HPDE6-E6E7 (cell line): ENCODE measurements around the gene JAKMIP1.
"Not testable (repeated sequence)": the region's sequence is repeated elsewhere in the genome, so short reads cannot be mapped to it uniquely, and the experiment has no call there.

Source experiments
- DNase-seq: peaks from one replicate; pipeline ENCODE4 v3.0.0; 2011; ENCODE audit warnings: missing footprints; ENCODE audit errors: extremely low spot score

The JAKMIP1 gene

DNA sequence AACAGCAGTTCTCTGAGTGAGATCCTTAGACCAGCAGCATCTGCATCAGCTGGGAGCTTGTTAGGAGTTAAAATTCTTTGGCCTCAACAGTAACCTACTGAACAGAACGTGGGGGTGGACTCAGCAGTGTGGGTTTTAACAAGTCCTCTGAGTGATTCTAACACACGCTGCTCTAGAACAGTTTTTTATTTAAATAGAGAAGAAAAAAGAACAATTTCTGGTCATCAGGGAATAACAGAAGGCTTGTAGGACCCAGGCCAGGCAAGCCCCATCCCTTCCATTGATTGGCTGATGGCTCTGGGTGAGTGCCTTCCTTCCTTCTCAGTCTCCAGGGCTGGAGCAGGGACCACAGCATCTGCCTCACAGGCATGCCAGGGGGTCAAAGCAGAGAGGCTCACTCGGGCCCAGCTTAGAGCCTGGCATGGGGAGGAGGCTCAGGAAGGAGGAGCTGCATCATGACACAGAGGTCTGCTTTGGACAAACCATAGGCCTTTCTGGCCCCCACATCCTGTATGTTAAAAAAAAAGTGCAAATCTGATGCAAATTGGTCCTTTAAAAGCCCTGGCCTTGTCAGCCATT, 56.7 kb downstream of the JAKMIP1 start:
- DNase-seq = no peak

DNA sequence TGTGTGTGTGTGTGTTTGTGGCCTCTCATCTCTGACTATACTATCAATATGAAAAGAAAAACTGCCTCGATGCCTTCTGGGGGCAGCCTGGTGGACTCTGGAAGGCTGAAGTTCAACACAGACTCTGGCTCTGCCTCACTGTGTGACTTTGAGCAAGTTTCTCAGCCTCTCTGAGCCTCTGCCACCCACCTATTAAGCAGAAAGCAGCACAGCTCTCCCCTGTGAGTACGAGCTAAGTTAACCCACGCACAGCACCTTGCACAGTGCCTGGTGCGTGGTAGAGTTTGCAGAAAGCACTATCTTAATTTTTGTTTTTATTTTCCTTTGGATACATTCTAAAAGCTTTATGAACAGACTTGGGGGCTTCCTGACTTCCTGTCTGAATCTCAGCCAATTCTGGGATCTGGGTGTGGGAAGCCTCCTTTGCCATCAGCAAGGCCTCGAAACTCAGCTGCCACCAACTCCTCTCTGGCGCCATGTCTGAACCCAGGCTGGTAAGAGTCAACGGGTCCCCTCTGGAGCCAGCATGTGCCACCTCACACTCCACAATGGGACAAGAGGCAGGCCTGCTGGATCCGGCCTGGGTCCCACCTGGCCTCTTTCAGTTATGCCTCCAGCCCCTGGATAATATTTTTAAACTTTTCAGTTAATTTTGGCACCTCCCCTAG, 57.3 kb downstream of the JAKMIP1 start:
- DNase-seq = no peak

- DNase-seq = no peak
Observed at GRCh38 chr4:6142511-6142910, 57.8 kb downstream of the JAKMIP1 start.

DNA sequence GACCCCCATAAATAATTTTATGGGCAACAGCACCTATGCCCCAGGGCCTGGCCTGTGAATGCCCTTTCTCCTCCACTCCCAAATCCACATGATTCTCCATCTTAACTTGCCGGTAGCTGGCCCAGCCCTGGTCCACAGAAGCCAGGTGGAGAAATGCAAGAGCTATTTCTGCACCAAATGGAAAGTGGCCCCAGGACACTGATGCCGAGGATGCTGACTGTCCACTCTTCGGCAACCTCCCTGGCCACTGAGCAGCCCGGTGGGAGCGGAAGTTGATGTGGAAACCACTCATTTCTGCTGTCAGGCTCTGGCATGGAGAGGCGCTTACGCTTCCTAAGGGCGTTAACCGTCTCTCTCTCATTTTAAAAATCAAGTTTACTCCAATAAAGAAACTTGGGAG, 58.8 kb downstream of the JAKMIP1 start:
- DNase-seq = no peak

DNA sequence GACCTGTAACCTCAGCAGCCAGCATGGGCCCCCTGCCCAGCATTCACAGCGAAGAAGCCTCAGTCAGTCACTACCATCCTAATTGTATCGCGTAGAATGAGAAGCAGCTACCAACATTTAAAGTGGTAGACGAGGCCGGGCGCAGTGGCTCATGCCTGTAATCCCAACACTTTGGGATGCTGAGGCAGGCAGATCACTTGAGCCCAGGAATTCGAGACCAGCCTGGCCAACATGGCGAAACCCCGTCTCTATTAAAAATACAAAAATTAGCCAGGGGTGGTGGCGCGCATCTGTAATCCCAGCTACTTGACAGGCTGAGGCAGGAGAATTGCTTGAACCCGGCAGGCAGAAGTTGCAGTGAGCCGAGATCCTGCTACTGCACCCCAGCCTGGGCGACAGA, 59.3 kb downstream of the JAKMIP1 start:
- DNase-seq = not testable (repeated sequence)

- no peak for DNase-seq
Observed at GRCh38 chr4:6137747-6138135, 62.6 kb downstream of the JAKMIP1 start.

DNA sequence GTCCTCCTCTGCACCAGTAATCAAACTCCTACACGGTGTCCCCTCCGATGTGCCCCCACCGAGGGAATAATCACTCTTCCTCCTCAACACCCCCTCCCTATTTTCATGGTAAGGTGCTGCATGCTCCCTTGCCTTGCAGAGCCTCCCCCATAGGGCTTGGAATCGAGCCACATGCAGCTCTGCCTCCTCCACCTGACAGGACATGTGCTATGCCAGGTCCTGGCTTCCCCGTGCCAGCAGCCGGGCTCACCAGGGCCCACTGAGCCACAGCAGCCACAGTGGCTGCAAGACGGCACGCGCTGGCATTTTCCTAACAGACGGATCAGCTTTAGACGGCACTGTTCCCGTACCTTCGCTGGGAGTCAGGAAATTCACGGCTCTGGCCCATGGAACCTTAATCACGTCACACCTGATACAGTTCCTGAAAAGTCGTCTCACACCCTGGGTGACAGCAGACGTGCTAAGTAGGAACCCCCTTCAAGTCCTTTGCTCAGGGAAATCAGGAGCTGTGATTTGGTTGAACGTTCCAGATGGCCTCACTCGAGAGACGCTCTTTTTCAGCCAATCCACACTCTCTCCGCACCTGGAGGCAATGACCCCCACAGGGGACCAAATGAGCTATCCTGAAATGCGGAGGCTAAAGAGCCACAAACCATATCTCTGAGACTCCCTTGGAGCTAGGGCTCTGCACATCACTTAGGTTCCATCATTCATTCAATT, 63.2 kb downstream of the JAKMIP1 start:
- no peak for DNase-seq

- no peak for DNase-seq
Observed at GRCh38 chr4:6134612-6135220, 65.6 kb downstream of the JAKMIP1 start.

- DNase-seq = no peak
Observed at GRCh38 chr4:6132716-6133115, 67.6 kb downstream of the JAKMIP1 start.

- no peak for DNase-seq
Observed at GRCh38 chr4:6128221-6128850, 72.0 kb downstream of the JAKMIP1 start.

DNA sequence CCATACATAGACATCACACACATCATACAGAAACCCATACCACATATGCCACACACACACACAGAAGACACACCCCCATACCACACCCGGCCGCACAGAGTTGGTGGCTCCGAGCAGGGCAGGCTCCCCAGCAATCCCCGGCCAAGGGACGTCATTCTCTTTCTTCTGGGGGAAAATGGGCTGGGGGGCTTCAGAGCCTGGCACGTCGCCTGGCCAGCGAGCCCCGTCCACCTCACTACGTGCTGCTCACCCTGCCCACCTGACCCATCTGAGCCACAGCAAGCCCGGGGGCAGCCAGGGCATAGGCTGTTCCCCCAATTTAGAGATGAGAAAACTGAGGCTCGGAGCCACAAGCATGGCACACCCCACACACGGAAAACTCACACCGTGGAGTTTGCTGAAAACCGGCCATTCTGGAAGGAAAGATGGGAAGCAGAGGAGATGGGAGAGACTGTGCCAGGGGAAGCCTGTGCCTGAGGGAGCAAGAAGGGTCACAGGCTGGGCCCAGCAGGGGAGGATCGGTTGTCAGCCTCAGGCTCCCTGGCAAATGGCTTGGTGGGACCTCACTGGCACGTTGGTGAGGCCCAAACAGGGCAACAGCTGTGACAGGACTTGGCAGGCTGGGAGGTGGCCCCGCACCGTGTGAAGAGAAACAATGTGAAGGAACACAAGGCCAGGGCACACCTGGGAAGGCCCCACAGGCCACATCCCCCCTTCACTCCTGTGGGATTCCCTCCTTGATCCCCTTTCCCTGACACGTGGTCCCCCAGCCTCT, 73.2 kb downstream of the JAKMIP1 start:
- no peak for DNase-seq

GRCh38 chr4:6125103-6125651, 75.2 kb downstream of the JAKMIP1 start:
- no peak for DNase-seq

DNA sequence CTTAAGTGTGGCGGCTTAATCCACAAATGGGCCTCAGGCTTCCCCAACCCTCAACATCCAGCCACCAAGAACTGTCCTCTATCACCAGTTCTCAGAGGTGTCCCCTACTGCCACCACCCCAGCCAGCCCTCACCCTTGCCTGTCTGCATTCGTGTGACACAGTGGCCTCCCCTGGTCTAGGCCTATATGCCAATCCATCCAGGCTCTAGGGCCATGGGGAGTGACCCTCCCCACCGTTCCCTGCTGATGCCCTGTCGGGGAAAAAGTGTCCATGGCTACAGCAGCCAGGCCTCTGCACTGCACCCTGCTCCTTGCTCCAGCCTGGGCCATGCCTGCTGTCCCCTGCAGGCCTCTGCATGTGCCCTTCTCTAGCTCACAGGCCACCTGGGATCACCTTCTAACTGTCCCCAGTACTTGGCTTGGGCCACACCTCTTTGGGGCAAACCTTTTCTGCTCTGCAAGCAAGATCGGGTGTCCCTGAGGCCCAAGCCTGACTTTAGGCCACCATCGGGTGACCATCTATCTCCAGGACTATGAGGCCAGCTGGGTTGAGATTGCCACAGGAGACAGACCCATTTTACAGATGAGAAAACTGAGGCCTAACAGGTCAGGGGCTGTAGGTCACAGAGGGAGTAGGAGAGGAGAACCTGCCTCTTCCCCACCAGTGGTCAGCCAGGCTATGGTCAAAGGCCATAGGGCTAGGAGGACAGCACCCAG, 75.8 kb downstream of the JAKMIP1 start:
- DNase-seq = no peak

DNA sequence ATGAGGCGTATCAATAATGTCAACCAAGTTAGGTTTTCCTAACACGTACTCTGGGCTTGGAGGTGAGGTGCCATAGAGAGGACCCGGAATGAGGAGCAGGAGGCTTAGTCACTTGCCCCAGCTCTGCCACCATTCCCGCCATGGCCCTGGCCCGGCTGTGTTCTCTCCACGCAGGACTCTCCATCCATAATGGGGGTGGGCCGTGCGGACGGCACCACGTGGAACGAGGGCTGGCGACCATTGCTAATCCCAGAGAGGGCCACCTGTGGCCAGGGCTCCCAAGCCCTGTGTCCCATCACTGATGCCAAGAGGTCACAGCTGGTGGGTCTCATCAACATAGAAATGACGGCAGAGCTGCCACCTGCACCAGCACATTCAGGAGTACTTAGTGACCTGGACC, 76.4 kb downstream of the JAKMIP1 start:
- DNase-seq = no peak

GRCh38 chr4:6123541-6123940, 76.8 kb downstream of the JAKMIP1 start:
- no peak for DNase-seq

GRCh38 chr4:6123116-6123515, 77.2 kb downstream of the JAKMIP1 start:
- DNase-seq = no peak

GRCh38 chr4:6122496-6122895, 77.9 kb downstream of the JAKMIP1 start:
- no peak for DNase-seq

- DNase-seq = no peak
Observed at GRCh38 chr4:6121941-6122340, 78.4 kb downstream of the JAKMIP1 start.

DNA sequence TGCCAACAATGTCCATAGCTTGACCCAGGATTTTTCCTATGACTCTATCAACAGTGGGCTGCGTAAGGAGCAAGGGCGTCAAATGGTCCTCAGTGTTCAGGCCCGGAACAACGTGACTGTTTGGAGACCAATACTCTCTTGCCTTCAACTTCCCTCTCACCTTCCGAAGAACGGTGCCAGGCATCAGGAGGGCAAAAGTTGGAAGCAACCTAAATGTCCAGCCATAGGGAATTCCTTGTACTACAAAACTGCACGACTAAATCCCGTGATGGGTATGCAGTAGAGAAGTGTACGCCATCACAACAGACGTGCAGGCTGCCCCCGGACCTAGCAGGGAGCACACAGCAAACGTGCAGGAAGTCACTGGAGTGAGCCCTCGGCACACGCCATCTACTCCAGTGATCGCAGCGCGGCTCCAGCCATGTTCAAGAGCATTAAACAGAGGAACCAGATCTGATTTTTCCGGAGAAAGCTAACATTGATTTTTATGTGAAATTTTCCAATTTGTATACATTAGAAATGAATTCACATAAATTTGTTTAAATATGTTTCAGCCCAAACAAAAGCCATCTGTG, 79.0 kb downstream of the JAKMIP1 start:
- no peak for DNase-seq

DNA sequence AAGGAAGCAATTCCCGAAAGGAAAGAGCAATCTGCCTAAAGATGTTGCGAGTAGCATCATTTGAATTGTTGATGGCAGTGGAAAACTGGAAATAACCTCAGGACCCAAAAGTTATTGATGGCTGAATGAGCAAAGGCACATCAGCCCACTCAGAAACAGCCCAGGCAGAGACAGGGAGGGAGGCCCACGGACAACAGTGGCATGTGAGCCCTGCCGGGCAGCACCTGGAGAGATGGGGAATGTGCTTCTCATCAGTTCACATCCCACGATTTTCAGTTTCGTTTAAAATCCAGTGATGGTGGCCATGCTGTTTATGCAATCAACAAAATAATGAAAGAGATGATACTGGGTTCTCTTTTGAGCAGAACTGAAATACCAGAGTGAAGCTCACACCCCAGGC, 80.0 kb downstream of the JAKMIP1 start:
- DNase-seq = no peak
